ENCODE data around the gene CHST11.

CHST11 gene

GRCh38 chr12:104653730-104654664, 197.2 kb downstream of the CHST11 start:
- peak; percentile 45 for DNase-seq (ENCODE audit: low spot score)

- no peak for DNase-seq (ENCODE audit: low spot score)
These were observed 198.2 kb downstream of the CHST11 start for GRCh38 chr12:104654665-104655609.

- DNase-seq (ENCODE audit: low spot score) = no peak
These were observed 199.6 kb downstream of the CHST11 start for GRCh38 chr12:104656383-104656782.

- no peak for DNase-seq (ENCODE audit: low spot score)
These were observed 200.2 kb downstream of the CHST11 start for GRCh38 chr12:104656921-104657320.

GRCh38 chr12:104657726-104658484, 201.2 kb downstream of the CHST11 start:
- no peak for DNase-seq (ENCODE audit: low spot score)

- no peak for DNase-seq (ENCODE audit: low spot score)
These were observed 202.3 kb downstream of the CHST11 start for GRCh38 chr12:104659058-104659457.

- DNase-seq (ENCODE audit: low spot score) = no peak
These were observed 205.5 kb downstream of the CHST11 start for GRCh38 chr12:104662203-104662602.

- no peak for DNase-seq (ENCODE audit: low spot score)
These were observed 206.2 kb downstream of the CHST11 start for GRCh38 chr12:104662908-104663307.

GRCh38 chr12:104664351-104664750, 207.6 kb downstream of the CHST11 start:
- DNase-seq (ENCODE audit: low spot score) = no peak

GRCh38 chr12:104665296-104665695, 208.5 kb downstream of the CHST11 start:
- DNase-seq (ENCODE audit: low spot score) = no peak

- DNase-seq (ENCODE audit: low spot score) = no peak
These were observed 210.4 kb downstream of the CHST11 start for GRCh38 chr12:104667139-104667538.

- DNase-seq (ENCODE audit: low spot score) = no peak
These were observed 211.5 kb downstream of the CHST11 start for GRCh38 chr12:104668274-104668718.

- DNase-seq (ENCODE audit: low spot score) = no peak
These were observed 212.5 kb downstream of the CHST11 start for GRCh38 chr12:104669089-104669721.

GRCh38 chr12:104669851-104670337, 213.1 kb downstream of the CHST11 start:
- DNase-seq (ENCODE audit: low spot score) = no peak

GRCh38 chr12:104670439-104671408, 214.0 kb downstream of the CHST11 start:
- no peak for DNase-seq (ENCODE audit: low spot score)

GRCh38 chr12:104671409-104672095, 214.8 kb downstream of the CHST11 start:
- DNase-seq (ENCODE audit: low spot score) = peak; percentile 72

- no peak for DNase-seq (ENCODE audit: low spot score)
These were observed 215.3 kb downstream of the CHST11 start for GRCh38 chr12:104672096-104672445.

- no peak for DNase-seq (ENCODE audit: low spot score)
These were observed 215.9 kb downstream of the CHST11 start for GRCh38 chr12:104672501-104673265.

GRCh38 chr12:104673294-104673693, 216.5 kb downstream of the CHST11 start:
- DNase-seq (ENCODE audit: low spot score) = no peak
